GM19397 (cell line): ENCODE data around the gene TM9SF3.
A peak's percentile ranks its signal among the peaks of the same experiment; 100 is the strongest.

ENCODE experiments used
- ATAC-seq: cut with Tn5 transposase; IDR thresholded peaks from one replicate; pipeline ENCODE4 v1.9.1; 2021; ENCODE audit warnings: mild to moderate bottlenecking, moderate library complexity; ENCODE audit not compliant: unreplicated experiment

Gene TM9SF3

GRCh38 chr10:96586419-96587263 lies at the start of gene TM9SF3:
TM9SF3 (minus strand) TSS chr10:96587012; CDS start chr10:96586835, 177 bp downstream.
- peak; percentile 83 for ATAC-seq

- ATAC-seq: no peak
Measured at GRCh38 chr10:96636551-96636950, 49.7 kb upstream of the TM9SF3 start.

GRCh38 chr10:96632974-96633710 lies 46.3 kb upstream of the TM9SF3 start:
- ATAC-seq: no peak

GRCh38 chr10:96627292-96627691 lies 40.5 kb upstream of the TM9SF3 start:
- no peak for ATAC-seq

- no peak for ATAC-seq
Measured at GRCh38 chr10:96626795-96627194, 40.0 kb upstream of the TM9SF3 start.

GRCh38 chr10:96625173-96625572 lies 38.4 kb upstream of the TM9SF3 start:
- no peak for ATAC-seq

GRCh38 chr10:96622013-96622787 lies 35.4 kb upstream of the TM9SF3 start:
- no peak for ATAC-seq

GRCh38 chr10:96619796-96620773 lies 33.3 kb upstream of the TM9SF3 start:
- ATAC-seq: no peak

GRCh38 chr10:96619120-96619519 lies 32.3 kb upstream of the TM9SF3 start:
- no peak for ATAC-seq

- ATAC-seq: no peak
Measured at GRCh38 chr10:96618653-96619052, 31.8 kb upstream of the TM9SF3 start.

GRCh38 chr10:96616961-96617360 lies 30.1 kb upstream of the TM9SF3 start:
- no peak for ATAC-seq

- ATAC-seq: no peak
Measured at GRCh38 chr10:96614515-96614914, 27.7 kb upstream of the TM9SF3 start.

- ATAC-seq: no peak
Measured at GRCh38 chr10:96613576-96613975, 26.8 kb upstream of the TM9SF3 start.

- no peak for ATAC-seq
Measured at GRCh38 chr10:96612055-96612830, 25.4 kb upstream of the TM9SF3 start.

- ATAC-seq: no peak
Measured at GRCh38 chr10:96610817-96611216, 24.0 kb upstream of the TM9SF3 start.

- ATAC-seq: no peak
Measured at GRCh38 chr10:96609510-96609909, 22.7 kb upstream of the TM9SF3 start.

GRCh38 chr10:96608805-96609204 lies 22.0 kb upstream of the TM9SF3 start:
- ATAC-seq: no peak

- no peak for ATAC-seq
Measured at GRCh38 chr10:96608262-96608661, 21.4 kb upstream of the TM9SF3 start.

GRCh38 chr10:96606946-96607345 lies 20.1 kb upstream of the TM9SF3 start:
- no peak for ATAC-seq
